ENCODE results near the gene DIO2. TPM values are rescaled to one million over a fixed set of nuclear protein-coding genes. Genes with fewer than 3 reads are reported as not detected.
A peak's percentile ranks its signal among the peaks of the same experiment; 100 is the strongest.

The DIO2 gene
- total RNA-seq, 6 donors from 2014 or later = 0.46 to 1.7 (median 0.85) TPM; not detected in 2

DNA sequence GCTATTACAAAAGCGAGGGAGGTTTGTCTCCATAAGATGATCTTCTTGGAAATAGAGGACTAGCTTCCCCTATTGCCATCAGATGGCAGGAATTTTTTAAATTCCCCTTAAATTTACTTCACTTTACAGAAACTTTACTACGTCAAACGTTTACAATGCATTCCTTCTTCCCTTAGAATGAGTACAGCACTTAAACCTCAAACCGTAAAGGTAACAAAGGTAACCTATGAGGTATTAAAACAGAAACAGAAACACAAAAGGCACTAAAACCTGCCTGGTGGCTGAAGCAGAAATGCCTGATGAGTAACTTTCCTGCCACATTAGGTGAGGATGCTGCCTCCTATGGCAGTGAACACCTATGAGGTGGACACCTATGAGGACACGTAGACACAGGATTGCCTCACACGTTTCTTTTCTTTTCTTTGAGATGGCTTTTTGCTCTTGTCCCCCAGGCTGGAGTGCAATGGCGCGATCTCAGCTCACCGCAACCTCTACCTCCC, 25.0 kb downstream of the DIO2 start:
- TF ChIP-seq POLR2AphosphoS5 (IDR thresholded peaks at IDR 0.05) (no peak), EP300 (IDR thresholded peaks at IDR 0.05) (no peak), CTCF (IDR thresholded peaks at IDR 0.05) (no peak), POLR2A (IDR thresholded peaks at IDR 0.05) (no peak)
- ATAC-seq (ENCODE audit: low FRiP score in 2 of 2) = no peak
- no peak overlapping the region for H3K4me3 ChIP-seq
- no peaks in the 10 kb centered on the region for H3K9me3 ChIP-seq
- WGBS, 2 donors = 83 to 87% methylated on average over 9 of the region's 9 CpGs
- no peak for DNase-seq
- H3K27me3 ChIP-seq = no peaks in the 10 kb centered on the region
- no peaks in the 10 kb centered on the region for H3K36me3 ChIP-seq
- H3K4me1 ChIP-seq = no peaks in the 10 kb centered on the region
- no peak overlapping the region for H3K27ac ChIP-seq

DNA sequence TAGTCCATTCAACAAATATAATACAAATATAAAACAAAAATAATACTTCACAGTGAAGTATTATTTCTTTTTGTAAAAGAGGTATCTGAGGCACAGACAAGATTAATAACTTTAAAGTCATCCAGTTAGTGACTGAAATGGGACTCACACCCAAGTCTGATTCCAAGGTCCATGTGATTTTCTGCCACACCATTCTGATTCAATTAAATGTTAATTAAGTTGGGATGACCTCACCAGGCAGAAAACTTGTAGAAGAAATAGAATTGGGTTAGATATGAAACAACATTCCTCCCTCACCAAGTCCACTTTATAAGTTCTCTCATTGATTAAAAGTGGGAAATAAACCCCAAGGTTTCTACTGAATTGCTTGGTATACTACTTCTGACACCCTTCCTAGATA, 34.4 kb downstream of the DIO2 start:
- Histone ChIP-seq H3K27me3 (no peaks in the 10 kb centered on the region), H3K36me3 (no peaks in the 10 kb centered on the region), H3K27ac (no peak overlapping the region), H3K4me3 (no peak overlapping the region), H3K4me1 (no peaks in the 10 kb centered on the region), H3K9me3 (no peaks in the 10 kb centered on the region)
- TF ChIP-seq CTCF (IDR thresholded peaks at IDR 0.05) (no peak), POLR2AphosphoS5 (IDR thresholded peaks at IDR 0.05) (no peak), POLR2A (IDR thresholded peaks at IDR 0.05) (no peak), EP300 (IDR thresholded peaks at IDR 0.05) (no peak)
- ATAC-seq (ENCODE audit: low FRiP score in 2 of 2) (no peak), DNase-seq (no peak)

- no peaks in the 10 kb centered on the region for H3K27me3 ChIP-seq
- no peaks in the 10 kb centered on the region for H3K4me1 ChIP-seq
- peak in 1 of 2 donors; percentile 32 for ATAC-seq (ENCODE audit: low FRiP score in 2 of 2)
- 65 to 73% methylated on average over 3 of the region's 3 CpGs for WGBS, 2 donors
- H3K4me3 ChIP-seq = no peak overlapping the region
- H3K27ac ChIP-seq = no peak overlapping the region
- TF ChIP-seq CTCF (IDR thresholded peaks at IDR 0.05) (no peak), POLR2AphosphoS5 (IDR thresholded peaks at IDR 0.05) (no peak), POLR2A (IDR thresholded peaks at IDR 0.05) (no peak), EP300 (IDR thresholded peaks at IDR 0.05) (no peak)
- H3K36me3 ChIP-seq = no peaks in the 10 kb centered on the region
- DNase-seq = no peak
- H3K9me3 ChIP-seq = no peaks in the 10 kb centered on the region
Measured at GRCh38 chr14:80172375-80173051, 38.8 kb downstream of the DIO2 start.

DNA sequence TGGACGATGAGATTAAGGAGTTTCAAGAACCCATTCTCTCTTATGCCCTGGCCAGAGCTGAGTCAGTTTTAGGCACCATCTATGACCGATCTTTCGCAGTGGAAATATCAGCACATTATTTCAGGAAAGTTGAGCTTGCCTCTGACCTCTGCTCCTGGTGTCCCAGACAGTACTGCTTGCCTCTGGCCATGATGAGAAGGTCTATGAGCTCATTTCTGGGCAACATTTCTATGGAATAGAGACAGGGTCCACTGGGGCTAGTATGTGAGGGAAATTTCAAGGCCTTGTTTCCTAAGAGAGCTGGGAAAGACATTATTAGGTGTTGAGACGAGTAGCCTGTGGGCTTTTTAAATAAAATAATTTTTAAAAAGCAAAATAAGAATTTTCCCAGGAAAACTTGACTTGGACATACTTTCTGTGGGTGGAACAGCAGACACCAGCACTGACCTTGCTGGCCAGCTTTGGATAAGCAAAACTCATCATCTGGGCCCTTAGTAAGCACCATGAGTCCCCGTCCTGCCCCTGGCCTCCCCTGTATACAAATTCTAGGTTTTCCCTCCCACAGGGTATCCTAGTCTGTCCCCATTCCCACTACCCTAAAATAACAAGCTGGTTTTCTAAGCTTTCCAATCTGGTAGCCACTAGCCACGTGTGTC, 43.4 kb downstream of the DIO2 start:
- Histone ChIP-seq H3K4me3 (no peak overlapping the region), H3K27ac (no peak overlapping the region), H3K27me3 (no peaks in the 10 kb centered on the region), H3K9me3 (no peaks in the 10 kb centered on the region), H3K36me3 (no peaks in the 10 kb centered on the region), H3K4me1 (no peaks in the 10 kb centered on the region)
- peak in 1 of 2 donors; percentile 92 for ATAC-seq (ENCODE audit: low FRiP score in 2 of 2)
- no peak for TF ChIP-seq EP300 (IDR thresholded peaks at IDR 0.05)
- no peak for TF ChIP-seq POLR2AphosphoS5 (IDR thresholded peaks at IDR 0.05)
- no peak for TF ChIP-seq POLR2A (IDR thresholded peaks at IDR 0.05)
- TF ChIP-seq CTCF (IDR thresholded peaks at IDR 0.05) = no peak
- WGBS, 2 donors = 76% methylated on average over 6 of the region's 6 CpGs
- no peak for DNase-seq
